ENCODE data around the gene CMIP. TPM values are rescaled to one million over a fixed set of nuclear protein-coding genes. Genes with fewer than 3 reads are reported as not detected.
A peak's percentile ranks its signal among the peaks of the same experiment; 100 is the strongest.

Gene CMIP
- total RNA-seq, 1 donor from 2014 or later = 6.6 TPM

GRCh38 chr16:81684242-81684837 is 239.7 kb downstream of the CMIP start:
- H3K9me3 Mint-ChIP-seq = no peaks in the 10 kb centered on the region
- Histone ChIP-seq H4K20me1 (ENCODE audit: low read depth) (peaks cover 11% of the 10 kb centered on the region), H3K9me3 (ENCODE audit: low read depth) (no peaks in the 10 kb centered on the region), H3F3A (ENCODE audit: low read depth) (no peaks in the 10 kb centered on the region), H3K27me3 (no peaks in the 10 kb centered on the region), H2AFZ (replicated peaks) (no peak overlapping the region), H3K27ac (no peak overlapping the region), H3K4me1 (peaks cover 5% of the 10 kb centered on the region), H3K9ac (no peak overlapping the region), H3K36me3 (no peaks in the 10 kb centered on the region), H3K79me2 (ENCODE audit: low read depth) (no peaks in the 10 kb centered on the region), H3K4me2 (no peak overlapping the region), H3K4me3 (no peak overlapping the region)
- H3K4me1 Mint-ChIP-seq = peaks cover 9% of the 10 kb centered on the region
- H3K36me3 Mint-ChIP-seq = peaks cover 8% of the 10 kb centered on the region
- no peaks in the 10 kb centered on the region for H3K27me3 Mint-ChIP-seq (ENCODE audit: insufficient read depth, low read depth)
- TF ChIP-seq CTCF (IDR thresholded peaks at IDR 0.05) = no peak
- no peak for TF ChIP-seq EZH2 (IDR thresholded peaks at IDR 0.05)
- TF ChIP-seq EZH2phosphoT487 (IDR thresholded peaks at IDR 0.05) = no peak
- H3K4me3 Mint-ChIP-seq = no peak overlapping the region
- no peak for DNase-seq (ENCODE audit: low spot score)
- H3K27ac Mint-ChIP-seq = no peak overlapping the region

- peaks cover 11% of the 10 kb centered on the region for H4K20me1 ChIP-seq (ENCODE audit: low read depth)
- no peaks in the 10 kb centered on the region for H3F3A ChIP-seq (ENCODE audit: low read depth)
- H3K27ac ChIP-seq = peak overlapping the region; percentile 29
- Mint-ChIP-seq H3K36me3 (peaks cover 5% of the 10 kb centered on the region), H3K4me3 (no peak overlapping the region), H3K4me1 (peaks cover 9% of the 10 kb centered on the region), H3K27me3 (ENCODE audit: insufficient read depth, low read depth) (no peaks in the 10 kb centered on the region), H3K27ac (no peak overlapping the region), H3K9me3 (no peaks in the 10 kb centered on the region)
- TF ChIP-seq EZH2phosphoT487 (IDR thresholded peaks at IDR 0.05) (no peak), CTCF (IDR thresholded peaks at IDR 0.05) (no peak)
- no peak overlapping the region for H2AFZ ChIP-seq (replicated peaks)
- no peaks in the 10 kb centered on the region for H3K9me3 ChIP-seq (ENCODE audit: low read depth)
- H3K36me3 ChIP-seq = no peaks in the 10 kb centered on the region
- H3K4me3 ChIP-seq = no peak overlapping the region
- no peaks in the 10 kb centered on the region for H3K27me3 ChIP-seq
- H3K9ac ChIP-seq = no peak overlapping the region
- no peak overlapping the region for H3K4me2 ChIP-seq
- DNase-seq (ENCODE audit: low spot score) = no peak
- peaks cover 5% of the 10 kb centered on the region for H3K4me1 ChIP-seq
- H3K79me2 ChIP-seq (ENCODE audit: low read depth) = no peaks in the 10 kb centered on the region
These were observed 240.3 kb downstream of the CMIP start for GRCh38 chr16:81684901-81685300.

GRCh38 chr16:81686391-81687130 is 242.0 kb downstream of the CMIP start:
- peaks cover 11% of the 10 kb centered on the region for H4K20me1 ChIP-seq (ENCODE audit: low read depth)
- no peak overlapping the region for H3K27ac ChIP-seq
- H3K4me3 Mint-ChIP-seq = no peak overlapping the region
- no peaks in the 10 kb centered on the region for H3K27me3 ChIP-seq
- TF ChIP-seq EZH2 (IDR thresholded peaks at IDR 0.05) = no peak
- H3K9me3 ChIP-seq (ENCODE audit: low read depth) = no peaks in the 10 kb centered on the region
- H2AFZ ChIP-seq (replicated peaks) = no peak overlapping the region
- DNase-seq (ENCODE audit: low spot score) = no peak
- no peaks in the 10 kb centered on the region for H3F3A ChIP-seq (ENCODE audit: low read depth)
- H3K4me1 ChIP-seq = peaks cover 5% of the 10 kb centered on the region
- H3K27me3 Mint-ChIP-seq (ENCODE audit: insufficient read depth, low read depth) = no peaks in the 10 kb centered on the region
- no peaks in the 10 kb centered on the region for H3K79me2 ChIP-seq (ENCODE audit: low read depth)
- H3K36me3 Mint-ChIP-seq = peaks cover 1% of the 10 kb centered on the region
- H3K4me1 Mint-ChIP-seq = peaks cover 9% of the 10 kb centered on the region
- H3K9me3 Mint-ChIP-seq = no peaks in the 10 kb centered on the region
- H3K9ac ChIP-seq = no peak overlapping the region
- H3K4me3 ChIP-seq = no peak overlapping the region
- H3K36me3 ChIP-seq = no peaks in the 10 kb centered on the region
- H3K27ac Mint-ChIP-seq = no peak overlapping the region
- H3K4me2 ChIP-seq = no peak overlapping the region

- no peak overlapping the region for H3K9ac ChIP-seq
- peaks cover 11% of the 10 kb centered on the region for H4K20me1 ChIP-seq (ENCODE audit: low read depth)
- H3F3A ChIP-seq (ENCODE audit: low read depth) = no peaks in the 10 kb centered on the region
- no peak for DNase-seq (ENCODE audit: low spot score)
- H3K9me3 Mint-ChIP-seq = no peaks in the 10 kb centered on the region
- H3K79me2 ChIP-seq (ENCODE audit: low read depth) = no peaks in the 10 kb centered on the region
- H3K27me3 Mint-ChIP-seq (ENCODE audit: insufficient read depth, low read depth) = no peaks in the 10 kb centered on the region
- H3K36me3 ChIP-seq = no peaks in the 10 kb centered on the region
- H3K4me3 ChIP-seq = no peak overlapping the region
- no peak overlapping the region for H2AFZ ChIP-seq (replicated peaks)
- no peak for TF ChIP-seq EZH2 (IDR thresholded peaks at IDR 0.05)
- no peak for TF ChIP-seq EZH2phosphoT487 (IDR thresholded peaks at IDR 0.05)
- no peak for TF ChIP-seq CTCF (IDR thresholded peaks at IDR 0.05)
- no peaks in the 10 kb centered on the region for H3K27me3 ChIP-seq
- peaks cover 12% of the 10 kb centered on the region for H3K4me1 Mint-ChIP-seq
- no peaks in the 10 kb centered on the region for H3K9me3 ChIP-seq (ENCODE audit: low read depth)
- peaks cover 5% of the 10 kb centered on the region for H3K4me1 ChIP-seq
- no peak overlapping the region for H3K4me3 Mint-ChIP-seq
- no peak overlapping the region for H3K27ac Mint-ChIP-seq
- H3K36me3 Mint-ChIP-seq = peaks cover 6% of the 10 kb centered on the region
- no peak overlapping the region for H3K27ac ChIP-seq
- no peak overlapping the region for H3K4me2 ChIP-seq
These were observed 242.5 kb downstream of the CMIP start for GRCh38 chr16:81687131-81687456.

All from neural progenitor cell (in vitro differentiated cells).